Stimulated activated CD8-positive, alpha-beta memory T cell treated with anti-CD3 and anti-CD28 coated beads, Interleukin-4, amount 100 ng/mL, for 48 hours (primary cell): Measurements from ENCODE around the gene TMEM40.
"Not testable (repeated sequence)": the region's sequence is repeated elsewhere in the genome, so short reads cannot be mapped to it uniquely, and the experiment has no call there.

Source experiments
- DNase-seq: peaks from one replicate; pipeline ENCODE4 v3.0.0-alpha.2; 2020

TMEM40 gene

GRCh38 chr3:12750223-12750622, 8.8 kb downstream of the TMEM40 start:
- DNase-seq: no peak

GRCh38 chr3:12748477-12748876, 10.6 kb downstream of the TMEM40 start:
- no peak for DNase-seq

- DNase-seq: no peak
Observed at GRCh38 chr3:12746419-12746818, 12.6 kb downstream of the TMEM40 start.

- DNase-seq: no peak
Observed at GRCh38 chr3:12744326-12744725, 14.7 kb downstream of the TMEM40 start.

GRCh38 chr3:12743583-12743982, 15.5 kb downstream of the TMEM40 start:
- DNase-seq: no peak

- no peak for DNase-seq
Observed at GRCh38 chr3:12742330-12743107, 16.5 kb downstream of the TMEM40 start.

- no peak for DNase-seq
Observed at GRCh38 chr3:12741209-12741608, 17.9 kb downstream of the TMEM40 start.

GRCh38 chr3:12737833-12738232, 21.2 kb downstream of the TMEM40 start:
- no peak for DNase-seq

- DNase-seq: no peak
Observed at GRCh38 chr3:12737319-12737718, 21.7 kb downstream of the TMEM40 start.

GRCh38 chr3:12734960-12735359, 24.1 kb downstream of the TMEM40 start:
- no peak for DNase-seq

GRCh38 chr3:12733566-12733965, 25.5 kb downstream of the TMEM40 start:
- DNase-seq: no peak

GRCh38 chr3:12730506-12731242, 28.4 kb downstream of the TMEM40 start:
- DNase-seq: no peak

- no peak for DNase-seq
Observed at GRCh38 chr3:12729051-12729651, 29.9 kb downstream of the TMEM40 start.

GRCh38 chr3:12727937-12728336, 31.1 kb downstream of the TMEM40 start:
- DNase-seq: no peak

GRCh38 chr3:12727481-12727880, 31.6 kb downstream of the TMEM40 start:
- DNase-seq: no peak

- DNase-seq: no peak
Observed at GRCh38 chr3:12725436-12725835, 33.6 kb downstream of the TMEM40 start.

GRCh38 chr3:12724794-12725193, 34.3 kb downstream of the TMEM40 start:
- no peak for DNase-seq

GRCh38 chr3:12723362-12723761, 35.7 kb downstream of the TMEM40 start:
- DNase-seq: not testable (repeated sequence)

GRCh38 chr3:12722226-12722625, 36.8 kb downstream of the TMEM40 start:
- DNase-seq: no peak

- peak; percentile 75 for DNase-seq
Observed at GRCh38 chr3:12719984-12720898, 38.8 kb downstream of the TMEM40 start.

- DNase-seq: no peak
Observed at GRCh38 chr3:12719541-12719940, 39.5 kb downstream of the TMEM40 start.

- no peak for DNase-seq
Observed at GRCh38 chr3:12716605-12717151, 42.4 kb downstream of the TMEM40 start.

GRCh38 chr3:12714278-12714677, 44.8 kb downstream of the TMEM40 start:
- no peak for DNase-seq
